Measurements from ENCODE around the gene AIF1L.
"Not testable (repeated sequence)": the region's sequence is repeated elsewhere in the genome, so short reads cannot be mapped to it uniquely, and the experiment has no call there.

The AIF1L gene

DNA sequence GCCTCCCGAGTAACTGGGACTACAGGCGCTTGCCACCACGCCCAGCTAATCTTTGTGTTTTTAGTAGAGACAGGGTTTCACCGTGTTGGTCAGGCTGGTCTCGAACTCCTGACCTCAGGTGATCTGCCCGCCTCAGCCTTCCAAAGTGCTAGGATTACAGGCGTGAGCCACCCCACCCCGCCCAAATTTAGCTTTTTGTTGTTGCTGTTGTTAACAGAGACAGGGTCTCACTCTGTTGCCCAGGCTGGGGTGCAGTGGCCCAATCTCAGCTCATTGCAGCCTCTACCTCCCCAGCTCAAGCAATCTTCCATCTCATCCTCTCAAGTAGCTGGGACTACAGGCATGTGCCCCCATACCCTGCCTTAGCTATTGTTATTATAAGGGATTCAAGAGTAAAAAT, 3.5 kb downstream of the AIF1L start:
- not testable (repeated sequence) for DNase-seq

- no peak for DNase-seq
These were observed 4.1 kb downstream of the AIF1L start for GRCh38 chr9:131100445-131100844.

DNA sequence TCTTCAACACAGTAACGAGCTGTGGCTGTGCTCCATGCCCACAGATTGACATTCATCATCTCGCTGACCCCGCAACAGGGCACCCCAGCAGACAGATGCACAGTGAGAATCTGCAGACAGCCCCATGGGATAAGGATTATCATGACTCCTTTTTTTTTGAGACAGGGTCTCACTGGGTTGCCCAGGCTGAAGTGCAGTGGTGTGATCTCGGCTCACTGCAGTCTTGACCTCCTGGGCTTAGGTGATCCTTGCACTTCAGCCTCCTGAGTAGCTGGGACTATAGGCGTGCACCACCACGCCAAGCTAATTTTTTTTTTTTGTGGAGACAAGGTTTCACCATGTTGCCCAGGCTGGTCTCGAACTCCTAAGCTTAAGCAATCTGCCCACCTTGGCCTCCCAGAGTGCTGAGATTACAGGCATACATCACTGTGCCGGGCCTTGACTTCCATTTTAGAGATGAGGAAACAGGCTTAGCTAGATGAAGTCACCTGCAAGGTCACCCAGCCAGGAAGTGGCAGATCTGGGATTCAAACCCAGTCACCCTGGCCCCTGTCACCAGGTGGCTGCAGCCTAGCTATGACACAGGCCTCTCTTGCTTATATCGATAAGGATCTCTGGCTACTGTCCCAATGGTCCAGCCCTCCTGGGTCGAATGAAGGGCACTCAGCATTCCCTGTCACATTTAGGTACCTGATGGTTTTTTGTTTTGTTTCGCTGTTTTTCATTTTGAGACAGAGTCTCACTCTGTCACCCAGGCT, 5.1 kb downstream of the AIF1L start:
- no peak for DNase-seq

DNA sequence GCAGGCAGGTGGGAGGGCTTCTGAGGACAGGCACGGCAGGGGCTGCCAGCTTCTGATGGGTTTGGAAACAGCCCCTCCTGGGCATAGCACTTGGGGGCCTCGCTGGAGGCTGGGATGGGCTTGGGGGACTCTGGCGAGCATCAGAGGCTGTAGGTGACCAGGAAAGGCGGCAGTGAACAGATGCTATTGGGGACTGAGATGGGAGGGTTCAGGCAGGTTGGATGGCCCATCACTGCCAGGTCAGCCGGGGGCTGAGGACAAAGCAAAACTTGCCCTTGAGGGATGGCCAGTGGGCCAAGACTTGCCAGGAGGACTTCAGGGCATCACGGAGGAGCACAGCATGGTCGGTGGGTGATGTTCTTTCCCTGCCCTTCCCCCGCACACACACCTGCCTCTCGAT, 6.7 kb downstream of the AIF1L start:
- DNase-seq = no peak

DNA sequence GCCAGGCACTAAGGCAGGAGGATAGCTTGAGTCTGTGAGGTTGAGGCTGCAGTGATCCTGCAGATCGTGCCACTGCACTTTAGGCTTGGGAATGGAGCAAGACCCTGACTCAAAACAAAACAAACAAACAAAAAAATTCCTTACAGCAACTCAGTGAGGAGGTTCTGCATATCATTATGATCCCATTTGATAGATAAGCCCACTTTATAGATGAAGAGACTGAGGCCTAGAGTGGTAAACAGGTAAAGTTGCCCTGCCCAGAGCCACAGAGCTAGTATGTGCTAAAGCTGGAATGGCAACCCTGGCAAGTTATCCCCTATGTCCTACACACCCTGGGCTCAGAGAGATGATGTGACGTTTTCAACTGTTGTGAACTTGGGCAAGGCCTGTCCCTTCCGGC, 7.2 kb downstream of the AIF1L start:
- no peak for DNase-seq

- DNase-seq = no peak
These were observed 7.8 kb downstream of the AIF1L start for GRCh38 chr9:131104016-131104740.

GRCh38 chr9:131105952-131106351, 9.6 kb downstream of the AIF1L start:
- DNase-seq = no peak

DNA sequence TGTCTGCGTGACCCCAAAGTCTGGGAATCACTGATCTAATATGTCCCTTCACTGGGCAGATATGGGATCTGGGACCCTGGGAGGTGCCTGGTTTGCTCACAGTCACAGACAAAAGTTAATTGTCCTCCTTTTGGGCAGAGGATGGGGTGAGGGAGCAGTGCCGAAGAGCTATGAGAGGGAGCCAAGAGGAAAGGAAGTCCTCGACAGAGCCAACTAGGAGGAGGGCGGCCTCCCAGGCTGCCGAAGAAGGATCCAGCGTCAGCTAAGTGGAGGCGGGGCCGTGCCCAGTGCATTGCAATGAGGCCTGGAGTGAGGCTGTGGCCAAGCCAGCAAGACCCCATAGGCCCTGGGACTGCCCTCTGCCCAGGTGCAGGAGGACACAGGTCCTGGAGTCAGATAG, 11.4 kb downstream of the AIF1L start:
- no peak for DNase-seq

DNA sequence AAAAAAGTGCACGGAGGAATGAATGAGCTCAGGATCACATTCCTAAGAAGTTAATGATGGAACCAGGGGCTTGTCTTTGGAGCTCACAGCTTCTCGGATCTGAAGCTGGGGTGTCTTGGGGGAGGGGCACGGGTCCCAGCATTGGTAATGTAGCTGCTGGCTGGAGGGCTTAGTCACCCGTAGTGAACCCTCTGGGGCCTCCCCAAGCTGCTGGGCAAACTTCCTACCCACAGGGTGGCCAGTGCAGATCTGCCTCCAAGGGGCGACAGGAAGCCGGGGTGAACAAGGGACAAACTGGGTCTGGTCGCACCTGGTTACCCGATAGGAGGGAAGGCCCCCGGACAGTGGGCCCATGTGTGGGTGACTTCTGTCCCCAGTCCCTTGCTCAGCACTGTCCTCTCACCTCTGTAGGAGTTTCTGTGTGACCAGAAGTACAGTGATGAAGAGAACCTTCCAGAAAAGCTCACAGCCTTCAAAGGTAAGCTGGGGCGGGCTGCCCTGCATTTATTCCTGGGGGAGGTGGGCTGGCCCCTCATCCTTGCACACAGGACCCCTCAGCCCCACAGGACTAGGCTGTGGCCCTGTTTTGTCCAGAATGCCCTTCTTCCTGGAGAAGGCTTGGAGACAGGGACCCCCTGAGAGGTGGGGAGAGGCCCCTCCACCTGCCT, 15.0 kb downstream of the AIF1L start:
- no peak for DNase-seq

- DNase-seq = no peak
These were observed 15.6 kb downstream of the AIF1L start for GRCh38 chr9:131111854-131112311.

DNA sequence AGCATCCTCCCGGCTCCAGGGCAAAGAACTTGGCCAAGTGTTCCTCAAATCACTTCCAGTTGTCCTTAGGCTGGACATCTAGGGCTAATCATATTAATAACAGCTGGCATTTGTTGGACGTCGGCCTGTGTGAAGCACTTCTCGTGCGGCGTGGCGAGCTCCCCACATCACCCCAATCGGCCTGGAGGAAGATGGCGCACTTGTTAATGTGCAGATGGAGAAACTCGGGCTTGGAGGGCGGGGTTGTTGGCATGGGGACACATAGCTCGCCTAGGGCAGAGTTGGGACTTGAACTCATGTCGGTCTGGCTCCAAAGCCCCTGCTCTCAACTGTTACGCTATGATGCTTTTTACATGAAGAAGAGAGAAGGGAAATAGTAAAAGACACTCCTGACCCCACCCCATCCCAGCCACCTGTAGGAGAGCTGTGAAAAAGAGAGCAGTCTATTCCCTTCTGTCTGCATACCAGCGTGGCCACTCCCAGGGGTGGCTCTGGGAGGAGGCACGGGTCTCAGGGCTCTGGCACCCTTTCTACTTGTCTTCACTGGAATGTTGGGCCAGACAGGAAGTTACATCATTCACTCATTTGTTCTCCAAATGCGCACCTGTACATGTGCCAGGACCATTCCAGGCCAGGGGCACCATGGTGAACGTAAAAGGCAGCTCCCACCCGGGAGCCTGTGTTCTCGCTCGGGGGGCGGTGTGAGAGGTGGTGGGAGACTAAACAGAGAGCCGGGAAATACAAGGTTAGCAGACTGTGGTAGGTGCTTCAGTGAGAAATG, 16.2 kb downstream of the AIF1L start:
- DNase-seq = no peak

GRCh38 chr9:131113655-131114054, 17.3 kb downstream of the AIF1L start:
- no peak for DNase-seq

- no peak for DNase-seq
These were observed 17.8 kb downstream of the AIF1L start for GRCh38 chr9:131114084-131114535.

DNA sequence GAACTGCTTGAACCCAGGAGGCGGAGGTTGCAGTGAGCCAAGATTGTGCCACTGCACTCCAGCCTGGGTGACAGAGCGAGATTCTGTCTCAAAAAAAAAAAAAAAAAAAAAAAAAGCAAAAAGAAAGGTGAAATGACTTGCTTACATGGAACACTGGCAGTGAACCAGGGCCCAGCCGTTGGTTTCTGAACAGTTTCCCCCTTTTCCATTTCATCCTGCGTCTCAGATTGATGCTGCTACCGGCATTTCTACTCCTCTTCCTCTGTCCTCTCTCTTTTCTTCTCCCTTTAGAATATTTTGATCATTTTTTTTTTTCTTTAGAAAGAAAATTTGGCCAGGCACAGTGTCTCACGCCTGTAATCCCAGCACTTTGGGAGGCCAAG, 19.0 kb downstream of the AIF1L start:
- not testable (repeated sequence) for DNase-seq

GRCh38 chr9:131116281-131117120, 20.2 kb downstream of the AIF1L start:
- DNase-seq = no peak

- no peak for DNase-seq
These were observed 20.9 kb downstream of the AIF1L start for GRCh38 chr9:131117121-131117761.

- no peak for DNase-seq
These were observed 21.4 kb downstream of the AIF1L start for GRCh38 chr9:131117762-131118145.

DNA sequence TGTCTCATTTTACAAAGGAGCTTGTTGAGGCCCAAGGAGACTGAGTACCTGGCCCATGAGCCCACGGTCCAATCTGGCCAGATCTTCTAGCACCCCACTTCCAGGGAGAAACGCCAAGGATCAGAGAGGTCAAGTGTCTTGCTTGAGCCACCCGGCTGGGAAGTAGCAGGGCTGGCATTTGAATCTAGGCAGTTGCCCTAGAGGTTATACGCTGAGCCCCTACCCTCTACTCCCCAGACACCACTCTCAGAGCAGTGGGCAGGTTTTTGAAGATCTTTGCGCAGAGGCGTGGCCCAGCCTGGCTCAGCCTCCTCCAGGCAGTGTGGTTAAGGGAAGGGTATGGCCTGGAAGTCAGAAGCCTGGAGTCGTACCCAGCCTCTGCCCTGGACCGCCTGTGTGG, 23.3 kb downstream of the AIF1L start:
- no peak for DNase-seq

GRCh38 chr9:131120620-131121228, 24.4 kb downstream of the AIF1L start:
- DNase-seq = no peak

- DNase-seq = no peak
These were observed 25.0 kb downstream of the AIF1L start for GRCh38 chr9:131121346-131121745.

DNA sequence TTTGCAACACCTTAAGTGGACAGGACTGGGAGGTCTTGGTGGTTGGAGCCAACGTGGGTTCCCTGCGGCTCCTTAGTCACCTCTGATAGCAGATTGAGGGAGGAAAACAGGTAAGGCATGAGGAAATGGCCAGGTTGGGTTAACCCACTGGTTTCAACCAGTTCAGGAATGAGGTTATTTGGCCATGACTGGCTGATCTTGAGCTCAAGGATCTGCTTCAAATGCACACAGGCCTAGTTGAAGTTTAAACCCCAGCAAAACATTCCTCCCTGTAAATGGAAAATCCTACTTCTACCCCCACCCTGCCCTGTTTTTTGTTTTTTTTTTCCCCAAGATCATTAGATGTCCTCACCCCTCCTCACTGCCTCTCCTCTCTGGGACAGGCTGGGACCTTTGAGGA, 25.8 kb downstream of the AIF1L start:
- no peak for DNase-seq

Data from NCI-H1694 (cell line).